HepG2 (cell line): ENCODE measurements around the gene SLC29A2.

Experiments
- GTF2F1 ChIP-seq: fragments of 150-350 bp; IDR thresholded peaks from 2 replicates; pipeline ENCODE4 v1.6.1; 2014; ENCODE audit warnings: low read length
- HNRNPUL1 ChIP-seq: fragments of 200-400 bp; formaldehyde crosslinking; IDR thresholded peaks from 2 replicates; pipeline ENCODE4 v1.6.1; 2017; ENCODE audit warnings: low read depth, mild to moderate bottlenecking, low read length, moderate library complexity
- NR2C2 ChIP-seq: sonication (generic); formaldehyde crosslinking; IDR thresholded peaks from 2 replicates; pipeline ENCODE4 v1.4.0; 2020; ENCODE audit warnings: missing genetic modification reagents, mild to moderate bottlenecking, moderate library complexity, borderline replicate concordance
- PTBP1 ChIP-seq: fragments of 200-400 bp; formaldehyde crosslinking; IDR thresholded peaks from 2 replicates; pipeline ENCODE4 v1.6.1; 2018; ENCODE audit warnings: low read length, low read depth; ENCODE audit not compliant: poor library complexity, severe bottlenecking
- ZNF850 ChIP-seq: sonication (generic); formaldehyde crosslinking; conservative IDR thresholded peaks from 2 replicates; pipeline ENCODE4 v1.9.0; 2021; ENCODE audit warnings: mild to moderate bottlenecking, missing genetic modification reagents
- TF ChIP-seq, protein P1 (sequence below): sonication (generic); formaldehyde crosslinking; IDR thresholded peaks from 2 replicates; pipeline ENCODE4 v1.4.0; 2020; ENCODE audit warnings: missing genetic modification reagents
- TF ChIP-seq, protein P2 (sequence below): sonication (generic); formaldehyde crosslinking; IDR thresholded peaks from 2 replicates; pipeline ENCODE4 v1.8.0; 2022; ENCODE audit warnings: mild to moderate bottlenecking, missing genetic modification reagents, moderate library complexity

DNA sequence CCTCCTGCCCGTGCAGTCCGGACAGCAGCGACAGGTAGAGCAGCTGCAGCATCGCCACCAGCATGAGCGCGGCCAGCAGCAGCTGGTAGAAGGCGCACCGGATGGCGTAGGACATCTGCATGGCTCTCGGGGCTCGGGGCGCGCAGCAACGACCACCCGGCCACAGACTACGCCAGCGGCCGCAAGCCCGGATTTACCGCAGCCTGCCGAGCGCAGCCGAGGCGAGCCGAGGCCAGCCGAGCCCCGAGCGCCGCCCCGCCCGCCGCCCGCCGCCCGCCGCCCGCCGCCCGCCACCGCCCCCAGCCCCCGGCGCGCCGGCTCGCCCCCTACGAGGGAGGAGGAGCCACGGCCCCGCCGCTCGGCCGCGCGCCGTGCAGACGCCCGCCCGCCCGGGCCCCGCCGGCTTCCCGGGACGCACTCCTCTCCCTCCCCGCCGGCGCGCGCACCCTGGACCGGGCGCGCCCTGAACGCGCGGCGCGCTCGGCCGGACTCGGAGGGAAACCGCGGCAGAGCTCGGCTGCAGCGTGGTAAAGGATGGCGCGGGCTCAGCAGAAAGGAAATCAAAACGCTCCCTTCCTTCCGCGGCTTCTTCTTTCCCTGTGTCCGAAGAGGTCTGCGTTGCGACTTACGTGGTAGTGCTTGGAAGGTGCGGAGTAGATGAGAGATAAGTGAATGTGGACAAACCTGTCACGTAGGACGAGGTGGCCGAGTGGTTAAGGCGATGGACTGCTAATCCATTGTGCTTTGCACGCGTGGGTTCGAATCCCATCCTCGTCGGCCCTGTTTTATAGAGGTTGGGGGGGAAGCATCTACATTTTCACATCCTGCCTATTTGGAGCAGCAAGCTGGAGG is 23.9 kb downstream of the SLC29A2 start, which contains the start of gene B4GAT1:
- TF ChIP-seq PTBP1 = no peak
- no peak for TF ChIP-seq ZNF850
- TF ChIP-seq, protein P1, sequence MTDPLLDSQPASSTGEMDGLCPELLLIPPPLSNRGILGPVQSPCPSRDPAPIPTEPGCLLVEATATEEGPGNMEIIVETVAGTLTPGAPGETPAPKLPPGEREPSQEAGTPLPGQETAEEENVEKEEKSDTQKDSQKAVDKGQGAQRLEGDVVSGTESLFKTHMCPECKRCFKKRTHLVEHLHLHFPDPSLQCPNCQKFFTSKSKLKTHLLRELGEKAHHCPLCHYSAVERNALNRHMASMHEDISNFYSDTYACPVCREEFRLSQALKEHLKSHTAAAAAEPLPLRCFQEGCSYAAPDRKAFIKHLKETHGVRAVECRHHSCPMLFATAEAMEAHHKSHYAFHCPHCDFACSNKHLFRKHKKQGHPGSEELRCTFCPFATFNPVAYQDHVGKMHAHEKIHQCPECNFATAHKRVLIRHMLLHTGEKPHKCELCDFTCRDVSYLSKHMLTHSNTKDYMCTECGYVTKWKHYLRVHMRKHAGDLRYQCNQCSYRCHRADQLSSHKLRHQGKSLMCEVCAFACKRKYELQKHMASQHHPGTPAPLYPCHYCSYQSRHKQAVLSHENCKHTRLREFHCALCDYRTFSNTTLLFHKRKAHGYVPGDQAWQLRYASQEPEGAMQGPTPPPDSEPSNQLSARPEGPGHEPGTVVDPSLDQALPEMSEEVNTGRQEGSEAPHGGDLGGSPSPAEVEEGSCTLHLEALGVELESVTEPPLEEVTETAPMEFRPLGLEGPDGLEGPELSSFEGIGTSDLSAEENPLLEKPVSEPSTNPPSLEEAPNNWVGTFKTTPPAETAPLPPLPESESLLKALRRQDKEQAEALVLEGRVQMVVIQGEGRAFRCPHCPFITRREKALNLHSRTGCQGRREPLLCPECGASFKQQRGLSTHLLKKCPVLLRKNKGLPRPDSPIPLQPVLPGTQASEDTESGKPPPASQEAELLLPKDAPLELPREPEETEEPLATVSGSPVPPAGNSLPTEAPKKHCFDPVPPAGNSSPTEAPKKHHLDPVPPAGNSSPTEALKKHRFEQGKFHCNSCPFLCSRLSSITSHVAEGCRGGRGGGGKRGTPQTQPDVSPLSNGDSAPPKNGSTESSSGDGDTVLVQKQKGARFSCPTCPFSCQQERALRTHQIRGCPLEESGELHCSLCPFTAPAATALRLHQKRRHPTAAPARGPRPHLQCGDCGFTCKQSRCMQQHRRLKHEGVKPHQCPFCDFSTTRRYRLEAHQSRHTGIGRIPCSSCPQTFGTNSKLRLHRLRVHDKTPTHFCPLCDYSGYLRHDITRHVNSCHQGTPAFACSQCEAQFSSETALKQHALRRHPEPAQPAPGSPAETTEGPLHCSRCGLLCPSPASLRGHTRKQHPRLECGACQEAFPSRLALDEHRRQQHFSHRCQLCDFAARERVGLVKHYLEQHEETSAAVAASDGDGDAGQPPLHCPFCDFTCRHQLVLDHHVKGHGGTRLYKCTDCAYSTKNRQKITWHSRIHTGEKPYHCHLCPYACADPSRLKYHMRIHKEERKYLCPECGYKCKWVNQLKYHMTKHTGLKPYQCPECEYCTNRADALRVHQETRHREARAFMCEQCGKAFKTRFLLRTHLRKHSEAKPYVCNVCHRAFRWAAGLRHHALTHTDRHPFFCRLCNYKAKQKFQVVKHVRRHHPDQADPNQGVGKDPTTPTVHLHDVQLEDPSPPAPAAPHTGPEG (CRISPR knock-in tag) = peak; percentile 82; the same call in 1 of the 2 replicates
- TF ChIP-seq NR2C2 (CRISPR knock-in tag) = no peak
- no peak for TF ChIP-seq GTF2F1
- no peak for TF ChIP-seq HNRNPUL1
- TF ChIP-seq, protein P2, sequence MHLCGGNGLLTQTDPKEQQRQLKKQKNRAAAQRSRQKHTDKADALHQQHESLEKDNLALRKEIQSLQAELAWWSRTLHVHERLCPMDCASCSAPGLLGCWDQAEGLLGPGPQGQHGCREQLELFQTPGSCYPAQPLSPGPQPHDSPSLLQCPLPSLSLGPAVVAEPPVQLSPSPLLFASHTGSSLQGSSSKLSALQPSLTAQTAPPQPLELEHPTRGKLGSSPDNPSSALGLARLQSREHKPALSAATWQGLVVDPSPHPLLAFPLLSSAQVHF (CRISPR knock-in tag) = 0 out of 2 replicates have a peak, but pooled peaks have one; percentile 29
